Activated naive CD4-positive, alpha-beta T cell treated with anti-CD3 and anti-CD28 coated beads, Interleukin-2, amount 10 ng/mL, durations not matched to agents 7 days and 5 days (primary cell): ENCODE results near the gene USB1.

Experiments
- CTCF ChIA-PET: fragments of 350-600 bp; sonication (Branson Sonifier 250); formaldehyde crosslinking; loops from one replicate; lab custom pipeline; 2021; ENCODE audit warnings: antibody characterized with exemption; lab: Charles Lee
- DNase-seq: peaks from one replicate; pipeline ENCODE4 v3.0.0-alpha.2; 2020
- H3K27ac Mint-ChIP-seq: one replicate; pipeline ENCODE4 v1.8.0; 2021; ENCODE audit warnings: mild to moderate bottlenecking, moderate library complexity, mixed read lengths
- H3K27me3 Mint-ChIP-seq: one replicate; pipeline ENCODE4 v1.8.0; 2021; ENCODE audit warnings: mild to moderate bottlenecking, mixed read lengths
- H3K36me3 Mint-ChIP-seq: one replicate; pipeline ENCODE4 v1.8.0; 2021; ENCODE audit warnings: mixed read lengths
- H3K4me1 Mint-ChIP-seq: one replicate; pipeline ENCODE4 v1.8.0; 2021; ENCODE audit warnings: mixed read lengths
- H3K4me3 Mint-ChIP-seq: one replicate; pipeline ENCODE4 v1.8.0; 2021; ENCODE audit warnings: mild to moderate bottlenecking, moderate library complexity, mixed read lengths
- H3K9me3 Mint-ChIP-seq: one replicate; pipeline ENCODE4 v1.8.0; 2021; ENCODE audit warnings: mixed read lengths

Gene USB1

GRCh38 chr16:58056580-58056979, 55.4 kb downstream of the USB1 start:
- no peak for DNase-seq
- no peak overlapping the region for H3K27ac Mint-ChIP-seq
- H3K9me3 Mint-ChIP-seq, result no peaks in the 10 kb centered on the region
- CTCF ChIA-PET, result no interaction called here
- H3K36me3 Mint-ChIP-seq, result no peaks in the 10 kb centered on the region
- H3K4me3 Mint-ChIP-seq, result no peak overlapping the region
- no peaks in the 10 kb centered on the region for H3K4me1 Mint-ChIP-seq
- peaks cover 4% of the 10 kb centered on the region for H3K27me3 Mint-ChIP-seq

GRCh38 chr16:58057121-58057520, 55.9 kb downstream of the USB1 start:
- H3K36me3 Mint-ChIP-seq, result no peaks in the 10 kb centered on the region
- H3K4me1 Mint-ChIP-seq, result no peaks in the 10 kb centered on the region
- H3K27ac Mint-ChIP-seq, result no peak overlapping the region
- CTCF ChIA-PET, result no interaction called here
- H3K27me3 Mint-ChIP-seq, result peaks cover 4% of the 10 kb centered on the region
- no peak overlapping the region for H3K4me3 Mint-ChIP-seq
- no peaks in the 10 kb centered on the region for H3K9me3 Mint-ChIP-seq
- DNase-seq, result no peak

- CTCF ChIA-PET, result no interaction called here
- Mint-ChIP-seq H3K27ac (no peak overlapping the region), H3K36me3 (no peaks in the 10 kb centered on the region), H3K4me3 (no peak overlapping the region), H3K27me3 (peaks cover 4% of the 10 kb centered on the region), H3K4me1 (no peaks in the 10 kb centered on the region), H3K9me3 (no peaks in the 10 kb centered on the region)
- DNase-seq, result no peak
Measured at GRCh38 chr16:58057784-58058183, 56.6 kb downstream of the USB1 start.

- Mint-ChIP-seq H3K27me3 (peaks cover 4% of the 10 kb centered on the region), H3K9me3 (no peaks in the 10 kb centered on the region), H3K27ac (no peak overlapping the region), H3K36me3 (no peaks in the 10 kb centered on the region), H3K4me1 (no peaks in the 10 kb centered on the region), H3K4me3 (no peak overlapping the region)
- no peak for DNase-seq
- CTCF ChIA-PET, result no interaction called here
Measured at GRCh38 chr16:58062821-58063220, 61.6 kb downstream of the USB1 start.

GRCh38 chr16:58063377-58064076, 62.3 kb downstream of the USB1 start:
- Mint-ChIP-seq H3K4me3 (no peak overlapping the region), H3K4me1 (no peaks in the 10 kb centered on the region), H3K9me3 (no peaks in the 10 kb centered on the region), H3K36me3 (no peaks in the 10 kb centered on the region), H3K27ac (no peak overlapping the region), H3K27me3 (peaks cover 4% of the 10 kb centered on the region)
- DNase-seq, result no peak
- CTCF ChIA-PET, result no interaction called here

- Mint-ChIP-seq H3K27me3 (peaks cover 4% of the 10 kb centered on the region), H3K4me3 (no peak overlapping the region), H3K9me3 (no peaks in the 10 kb centered on the region), H3K4me1 (no peaks in the 10 kb centered on the region), H3K36me3 (no peaks in the 10 kb centered on the region), H3K27ac (no peak overlapping the region)
- DNase-seq, result no peak
- CTCF ChIA-PET, result interaction anchor here (0.9 kb wide), 1 partner anchor 46 kb away, joined by 3 read pairs; no protein-coding TSS in a partner anchor
Measured at GRCh38 chr16:58070585-58070984, 69.4 kb downstream of the USB1 start.
